ENCODE results near the gene HLA-DOA. TPM values are rescaled to one million over a fixed set of nuclear protein-coding genes. Genes with fewer than 3 reads are reported as not detected.

HLA-DOA gene
- total RNA-seq, 1 experiment from 2014 or later: not detected

GRCh38 chr6:32962213-32962826 is 47.1 kb downstream of the HLA-DOA start:
- no TSS peak for BruUV-seq (replicated peaks)
- no peak for DNase-seq
- TF ChIP-seq, protein P1, sequence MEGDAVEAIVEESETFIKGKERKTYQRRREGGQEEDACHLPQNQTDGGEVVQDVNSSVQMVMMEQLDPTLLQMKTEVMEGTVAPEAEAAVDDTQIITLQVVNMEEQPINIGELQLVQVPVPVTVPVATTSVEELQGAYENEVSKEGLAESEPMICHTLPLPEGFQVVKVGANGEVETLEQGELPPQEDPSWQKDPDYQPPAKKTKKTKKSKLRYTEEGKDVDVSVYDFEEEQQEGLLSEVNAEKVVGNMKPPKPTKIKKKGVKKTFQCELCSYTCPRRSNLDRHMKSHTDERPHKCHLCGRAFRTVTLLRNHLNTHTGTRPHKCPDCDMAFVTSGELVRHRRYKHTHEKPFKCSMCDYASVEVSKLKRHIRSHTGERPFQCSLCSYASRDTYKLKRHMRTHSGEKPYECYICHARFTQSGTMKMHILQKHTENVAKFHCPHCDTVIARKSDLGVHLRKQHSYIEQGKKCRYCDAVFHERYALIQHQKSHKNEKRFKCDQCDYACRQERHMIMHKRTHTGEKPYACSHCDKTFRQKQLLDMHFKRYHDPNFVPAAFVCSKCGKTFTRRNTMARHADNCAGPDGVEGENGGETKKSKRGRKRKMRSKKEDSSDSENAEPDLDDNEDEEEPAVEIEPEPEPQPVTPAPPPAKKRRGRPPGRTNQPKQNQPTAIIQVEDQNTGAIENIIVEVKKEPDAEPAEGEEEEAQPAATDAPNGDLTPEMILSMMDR (IDR thresholded peaks at IDR 0.05; ENCODE audit: insufficient read depth in 1 of 2, low read depth in 1 of 2, low read length in 1 of 2, severe bottlenecking in 1 of 2, unreplicated experiment in 1 of 2): no peak
- H3K36me3 Mint-ChIP-seq (ENCODE audit: insufficient read depth, unreplicated experiment): peaks cover 6% of the 10 kb centered on the region
- ChIA-PET CTCF (no interaction called here), POLR2A (no interaction called here)
- intact Hi-C loops (cut with micrococcal nuclease; ENCODE audit: unreplicated experiment): loop anchor here (10.0 kb wide), 1 partner anchor 768 kb away; the partner anchor contains the start of genes GPSM3 and PBX2
- H3K4me1 Mint-ChIP-seq (ENCODE audit: low read depth, unreplicated experiment): peaks cover 19% of the 10 kb centered on the region
- H3K27me3 Mint-ChIP-seq (ENCODE audit: insufficient read depth, unreplicated experiment): no peaks in the 10 kb centered on the region
- Histone ChIP-seq H3K4me3 (ENCODE audit: low read depth, low read length) (no peak overlapping the region), H3K27me3 (replicated peaks; ENCODE audit: control insufficient read depth, insufficient read depth, low read length) (no peaks in the 10 kb centered on the region), H3K9me3 (no peaks in the 10 kb centered on the region; the same call in 1 of the 2 replicates), H3K4me1 (no peaks in the 10 kb centered on the region), H3K36me3 (ENCODE audit: control insufficient read depth, insufficient read depth, low read length) (no peaks in the 10 kb centered on the region)
- H3K27ac Mint-ChIP-seq (ENCODE audit: unreplicated experiment): no peak overlapping the region
- no peaks in the 10 kb centered on the region for H3K9me3 Mint-ChIP-seq (ENCODE audit: unreplicated experiment)
- no peak overlapping the region for H3K4me3 Mint-ChIP-seq (ENCODE audit: unreplicated experiment)

DNA sequence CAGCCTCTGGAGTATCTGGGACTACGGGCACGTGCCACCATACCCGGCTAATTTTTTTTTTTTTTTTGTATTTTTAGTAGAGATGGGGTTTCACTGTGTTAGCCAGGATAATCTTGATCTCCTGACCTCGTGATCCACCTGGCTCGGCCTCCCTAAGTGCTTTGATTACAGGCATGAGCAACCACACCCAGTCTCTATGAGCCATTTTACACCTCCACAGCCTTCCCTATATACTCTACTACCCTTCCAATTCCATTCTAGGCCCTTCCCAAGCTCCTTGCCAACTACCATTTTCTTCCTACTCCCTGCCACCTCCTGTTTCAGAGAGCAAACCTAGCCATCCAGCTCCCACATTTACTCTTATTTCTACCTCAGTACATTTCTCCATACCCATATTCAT is 48.8 kb downstream of the HLA-DOA start:
- no peak for DNase-seq
- CTCF ChIA-PET: no interaction called here
- POLR2A ChIA-PET: no interaction called here

DNA sequence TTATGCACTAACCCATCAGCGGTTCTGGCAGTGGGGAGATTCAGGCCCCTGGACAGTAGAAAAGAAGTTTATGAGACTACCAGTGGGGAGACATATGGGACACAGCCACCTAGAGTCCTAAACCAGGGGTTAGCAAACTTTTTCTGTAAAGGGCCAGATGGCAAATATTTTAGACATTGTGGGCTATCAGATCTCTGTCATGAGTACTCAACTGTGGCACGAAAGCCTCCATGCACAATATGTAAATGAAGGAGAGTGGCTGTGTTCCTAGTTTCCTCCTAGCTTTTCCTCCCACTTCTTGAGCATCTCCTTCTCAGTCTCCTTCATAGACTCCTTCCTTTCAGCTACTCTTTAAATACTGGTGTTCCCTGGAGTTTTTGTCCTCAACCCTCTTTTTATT is 53.2 kb downstream of the HLA-DOA start:
- ChIA-PET POLR2A (no interaction called here), CTCF (interaction anchor here (1.6 kb wide), 1 partner anchor 29 kb away, joined by 8 read pairs; no protein-coding TSS in a partner anchor)

More for the DNA sequence above, 48.8 kb downstream of the HLA-DOA start:
- Mint-ChIP-seq H3K27me3 (ENCODE audit: insufficient read depth, unreplicated experiment) (no peaks in the 10 kb centered on the region), H3K36me3 (ENCODE audit: insufficient read depth, unreplicated experiment) (peaks cover 3% of the 10 kb centered on the region), H3K27ac (ENCODE audit: unreplicated experiment) (no peak overlapping the region), H3K9me3 (ENCODE audit: unreplicated experiment) (no peaks in the 10 kb centered on the region), H3K4me3 (ENCODE audit: unreplicated experiment) (no peak overlapping the region), H3K4me1 (ENCODE audit: low read depth, unreplicated experiment) (peaks cover 3% of the 10 kb centered on the region)
- H3K27me3 ChIP-seq (replicated peaks; ENCODE audit: control insufficient read depth, insufficient read depth, low read length): no peaks in the 10 kb centered on the region
- no TSS peak for BruUV-seq (replicated peaks)
- TF ChIP-seq, protein P1 (IDR thresholded peaks at IDR 0.05; ENCODE audit: insufficient read depth in 1 of 2, low read depth in 1 of 2, low read length in 1 of 2, severe bottlenecking in 1 of 2, unreplicated experiment in 1 of 2): no peak
- intact Hi-C loops (cut with micrococcal nuclease; ENCODE audit: unreplicated experiment): loop anchor here (10.0 kb wide), 1 partner anchor 766 kb away; the partner anchor contains the start of genes GPSM3 and PBX2
- H3K4me1 ChIP-seq: no peaks in the 10 kb centered on the region
- H3K4me3 ChIP-seq (ENCODE audit: low read depth, low read length): no peak overlapping the region
- no peaks in the 10 kb centered on the region for H3K36me3 ChIP-seq (ENCODE audit: control insufficient read depth, insufficient read depth, low read length)
- H3K9me3 ChIP-seq: no peaks in the 10 kb centered on the region; the same call in 1 of the 2 replicates

More for the DNA sequence above, 53.2 kb downstream of the HLA-DOA start:
- BruUV-seq (replicated peaks): no TSS peak
- Histone ChIP-seq H3K4me3 (ENCODE audit: low read depth, low read length) (no peak overlapping the region), H3K9me3 (no peaks in the 10 kb centered on the region; the same call in 1 of the 2 replicates), H3K4me1 (no peaks in the 10 kb centered on the region), H3K36me3 (ENCODE audit: control insufficient read depth, insufficient read depth, low read length) (no peaks in the 10 kb centered on the region), H3K27me3 (replicated peaks; ENCODE audit: control insufficient read depth, insufficient read depth, low read length) (no peaks in the 10 kb centered on the region)
- no peaks in the 10 kb centered on the region for H3K27me3 Mint-ChIP-seq (ENCODE audit: insufficient read depth, unreplicated experiment)
- no peak overlapping the region for H3K4me3 Mint-ChIP-seq (ENCODE audit: unreplicated experiment)
- H3K9me3 Mint-ChIP-seq (ENCODE audit: unreplicated experiment): no peaks in the 10 kb centered on the region
- H3K36me3 Mint-ChIP-seq (ENCODE audit: insufficient read depth, unreplicated experiment): peaks cover 9% of the 10 kb centered on the region
- H3K27ac Mint-ChIP-seq (ENCODE audit: unreplicated experiment): no peak overlapping the region
- intact Hi-C loops (cut with micrococcal nuclease; ENCODE audit: unreplicated experiment): no loop called here
- TF ChIP-seq, protein P1 (IDR thresholded peaks at IDR 0.05; ENCODE audit: insufficient read depth in 1 of 2, low read depth in 1 of 2, low read length in 1 of 2, severe bottlenecking in 1 of 2, unreplicated experiment in 1 of 2): no peak
- DNase-seq: no peak
- H3K4me1 Mint-ChIP-seq (ENCODE audit: low read depth, unreplicated experiment): peaks cover 7% of the 10 kb centered on the region

All from Caco-2 (cell line).